ENCODE results near the gene NUP62. TPM values are rescaled to one million over a fixed set of nuclear protein-coding genes. Genes with fewer than 3 reads are reported as not detected.
A peak's percentile ranks its signal among the peaks of the same experiment; 100 is the strongest.
"Not testable (repeated sequence)": the region's sequence is repeated elsewhere in the genome, so short reads cannot be mapped to it uniquely, and the experiment has no call there.

Gene NUP62
- total RNA-seq, 5 donors from 2014 or later (not counting 1 experiment from before 2014, with no cell fraction given), result 36.2 to 67.5 (median 59.5) TPM

DNA sequence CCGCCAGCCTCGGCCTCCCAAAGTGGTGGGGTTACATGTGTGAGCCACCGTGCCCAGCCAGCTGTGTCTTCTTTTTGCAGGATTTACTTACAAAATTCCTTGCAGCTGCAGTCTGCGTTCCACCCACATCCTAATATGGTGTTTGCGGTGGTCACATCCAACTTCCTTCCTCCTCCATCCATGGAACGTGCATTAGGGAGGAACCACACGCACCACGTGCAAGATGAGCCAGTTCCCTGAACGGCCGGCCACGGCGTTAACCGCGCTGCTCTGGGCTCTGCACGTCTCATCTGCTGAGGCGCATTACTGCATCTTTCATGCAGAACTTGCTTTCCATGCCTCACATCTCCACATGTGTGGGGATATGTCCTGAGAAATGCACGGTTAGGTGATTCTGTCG lies 44.7 kb upstream of the NUP62 start:
- Histone ChIP-seq H3K36me3 (ENCODE audit: control insufficient read depth in 2 of 2, extremely low read depth in 1 of 2, insufficient read depth in 1 of 2, low read length in 1 of 2) (peaks cover 3 to 37% of the 10 kb centered on the region in 2 donors), H3K27me3 (replicated peaks in 1 of 2; ENCODE audit: control insufficient read depth in 2 of 2, extremely low read depth in 1 of 2, insufficient read depth in 2 of 2, low read length in 1 of 2) (peaks cover 0 to 4% of the 10 kb centered on the region in 2 experiments), H3K27ac (ENCODE audit: low read length) (no peak overlapping the region), H3K9me3 (no peaks in the 10 kb centered on the region), H3K4me3 (ENCODE audit: control insufficient read depth in 1 of 2, extremely low read depth in 1 of 2, low read length in 1 of 2) (no peak overlapping the region), H3K4me1 (ENCODE audit: control insufficient read depth in 1 of 2, extremely low read depth in 1 of 2, insufficient read depth in 2 of 2, low read length in 2 of 2) (no peaks in the 10 kb centered on the region)
- no peaks in the 10 kb centered on the region for H3K4me1 Mint-ChIP-seq
- H3K27ac Mint-ChIP-seq, result no peak overlapping the region
- WGBS (ENCODE audit: insufficient coverage), result 95% methylated on average over 4 of the region's 18 CpGs
- peaks cover 15% of the 10 kb centered on the region for H3K36me3 Mint-ChIP-seq
- H3K9me3 Mint-ChIP-seq, result no peaks in the 10 kb centered on the region
- H3K27me3 Mint-ChIP-seq, result peaks cover 0 to 3% of the 10 kb centered on the region in 2 donors
- DNase-seq, result no peak
- POLR2A ChIA-PET, result no interaction called here
- CTCF ChIA-PET, result interaction anchor here in 1 of 2 donors (0.6 kb wide), 1 partner anchor 17 kb away, joined by 3 read pairs; no protein-coding TSS in a partner anchor
- no peak overlapping the region for H3K4me3 Mint-ChIP-seq
- no peak for ATAC-seq (replicated peaks in 1 of 4)

DNA sequence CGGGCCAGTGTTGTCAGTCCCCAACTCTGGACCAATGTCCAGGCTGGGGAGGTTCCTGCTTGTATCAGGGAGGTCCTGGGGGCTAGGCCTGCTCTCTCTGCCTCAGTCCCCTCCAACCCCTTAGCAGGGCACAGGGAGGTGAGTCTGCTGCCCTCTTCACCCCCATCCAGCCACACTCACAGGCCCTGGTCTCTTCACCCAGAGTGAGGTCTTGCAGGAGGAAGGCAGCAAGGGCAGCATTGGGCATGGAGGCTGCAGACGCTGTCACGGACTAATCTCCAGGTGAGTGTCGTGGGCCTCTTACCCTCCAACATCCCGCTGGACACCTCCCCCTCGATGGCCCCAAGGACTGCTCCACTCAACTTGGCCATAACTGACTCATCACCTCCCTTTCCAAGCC lies 43.5 kb upstream of the NUP62 start:
- no peaks in the 10 kb centered on the region for H3K4me1 Mint-ChIP-seq
- Histone ChIP-seq H3K4me1 (ENCODE audit: control insufficient read depth in 1 of 2, extremely low read depth in 1 of 2, insufficient read depth in 2 of 2, low read length in 2 of 2) (no peaks in the 10 kb centered on the region), H3K4me3 (ENCODE audit: control insufficient read depth in 1 of 2, extremely low read depth in 1 of 2, low read length in 1 of 2) (no peak overlapping the region), H3K27ac (ENCODE audit: low read length) (no peak overlapping the region), H3K27me3 (replicated peaks in 1 of 2; ENCODE audit: control insufficient read depth in 2 of 2, extremely low read depth in 1 of 2, insufficient read depth in 2 of 2, low read length in 1 of 2) (peaks cover 0 to 14% of the 10 kb centered on the region in 2 experiments), H3K36me3 (ENCODE audit: control insufficient read depth in 2 of 2, extremely low read depth in 1 of 2, insufficient read depth in 1 of 2, low read length in 1 of 2) (peaks cover 3 to 26% of the 10 kb centered on the region in 2 donors), H3K9me3 (no peaks in the 10 kb centered on the region)
- peaks cover 10% of the 10 kb centered on the region for H3K36me3 Mint-ChIP-seq
- no peak overlapping the region for H3K4me3 Mint-ChIP-seq
- H3K27me3 Mint-ChIP-seq, result peaks cover 0 to 10% of the 10 kb centered on the region in 2 donors
- H3K9me3 Mint-ChIP-seq, result no peaks in the 10 kb centered on the region
- DNase-seq (no peak), ATAC-seq (replicated peaks in 1 of 4) (no peak)
- 60% methylated on average over 2 of the region's 6 CpGs for WGBS (ENCODE audit: insufficient coverage)
- CTCF ChIA-PET, result no interaction called here
- POLR2A ChIA-PET, result no interaction called here
- no peak overlapping the region for H3K27ac Mint-ChIP-seq

DNA sequence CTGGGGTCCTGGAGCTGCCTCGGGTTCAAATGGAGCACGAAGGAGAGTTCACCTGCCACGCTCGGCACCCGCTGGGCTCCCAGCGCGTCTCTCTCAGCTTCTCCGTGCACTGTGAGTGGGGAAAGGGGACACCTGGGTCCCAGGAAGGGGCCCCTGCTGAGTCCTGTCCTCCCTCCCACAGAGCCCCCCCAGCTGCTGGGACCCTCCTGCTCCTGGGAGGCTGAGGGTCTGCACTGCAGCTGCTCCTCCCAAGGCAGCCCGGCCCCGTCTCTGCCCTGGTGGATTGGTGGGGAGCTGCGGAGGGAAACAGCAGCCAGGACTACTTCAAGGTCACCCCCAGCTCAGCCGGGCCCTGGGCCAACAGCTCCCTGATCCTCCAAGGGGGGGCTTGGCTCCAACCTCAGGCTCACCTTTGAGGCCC lies 42.7 kb upstream of the NUP62 start:
- CTCF ChIA-PET, result no interaction called here
- no peaks in the 10 kb centered on the region for H3K4me1 Mint-ChIP-seq
- H3K27me3 ChIP-seq (replicated peaks in 1 of 2; ENCODE audit: control insufficient read depth in 2 of 2, extremely low read depth in 1 of 2, insufficient read depth in 2 of 2, low read length in 1 of 2), result peaks cover 0 to 19% of the 10 kb centered on the region in 2 experiments
- no peaks in the 10 kb centered on the region for H3K9me3 Mint-ChIP-seq
- ATAC-seq (replicated peaks in 1 of 4), result peak in 1 of 4 experiments; percentile 24
- no CpG with 5 or more reads among the region's 12 CpGs for WGBS (ENCODE audit: insufficient coverage)
- no peaks in the 10 kb centered on the region for H3K9me3 ChIP-seq
- H3K36me3 ChIP-seq (ENCODE audit: control insufficient read depth in 2 of 2, extremely low read depth in 1 of 2, insufficient read depth in 1 of 2, low read length in 1 of 2), result peaks cover 3 to 17% of the 10 kb centered on the region in 2 donors
- H3K27ac ChIP-seq (ENCODE audit: low read length), result no peak overlapping the region
- H3K4me3 Mint-ChIP-seq, result no peak overlapping the region
- H3K27me3 Mint-ChIP-seq, result peaks cover 2 to 13% of the 10 kb centered on the region in 2 donors
- DNase-seq, result no peak
- no peak overlapping the region for H3K4me3 ChIP-seq (ENCODE audit: control insufficient read depth in 1 of 2, extremely low read depth in 1 of 2, low read length in 1 of 2)
- POLR2A ChIA-PET, result no interaction called here
- H3K27ac Mint-ChIP-seq, result no peak overlapping the region
- H3K36me3 Mint-ChIP-seq, result peaks cover 10% of the 10 kb centered on the region
- no peaks in the 10 kb centered on the region for H3K4me1 ChIP-seq (ENCODE audit: control insufficient read depth in 1 of 2, extremely low read depth in 1 of 2, insufficient read depth in 2 of 2, low read length in 2 of 2)

DNA sequence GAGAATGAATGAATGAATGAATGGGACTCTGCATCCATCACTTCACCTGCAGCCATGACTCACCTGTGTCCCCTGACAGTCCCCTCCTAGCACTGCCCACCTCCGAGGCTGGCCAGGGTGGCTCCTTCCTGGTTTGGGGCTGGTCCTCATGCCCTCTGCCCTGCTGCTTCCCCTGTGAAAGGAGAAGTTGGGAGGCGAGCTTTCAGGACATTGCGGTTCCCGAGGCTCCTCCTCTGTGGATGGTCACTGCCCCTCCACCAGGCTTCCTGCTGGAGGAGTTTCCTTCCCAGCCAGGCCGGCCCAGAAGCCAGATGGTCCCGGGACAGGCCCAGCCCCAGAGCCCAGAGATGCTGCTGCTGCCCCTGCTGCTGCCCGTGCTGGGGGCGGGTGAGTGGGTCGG lies 40.1 kb upstream of the NUP62 start:
- DNase-seq; H3K4me3 ChIP-seq (ENCODE audit: control insufficient read depth in 1 of 2, extremely low read depth in 1 of 2, low read length in 1 of 2); H3K36me3 ChIP-seq (ENCODE audit: control insufficient read depth in 2 of 2, extremely low read depth in 1 of 2, insufficient read depth in 1 of 2, low read length in 1 of 2); H3K4me1 Mint-ChIP-seq; H3K9me3 Mint-ChIP-seq; H3K36me3 Mint-ChIP-seq; H3K4me3 Mint-ChIP-seq; H3K9me3 ChIP-seq; CTCF ChIA-PET; H3K27ac ChIP-seq (ENCODE audit: low read length); H3K27ac Mint-ChIP-seq; ATAC-seq (replicated peaks in 1 of 4); POLR2A ChIA-PET; H3K4me1 ChIP-seq (ENCODE audit: control insufficient read depth in 1 of 2, extremely low read depth in 1 of 2, insufficient read depth in 2 of 2, low read length in 2 of 2): not testable (repeated sequence)
- H3K27me3 Mint-ChIP-seq, result peaks cover 10 to 24% of the 10 kb centered on the region in 2 donors
- H3K27me3 ChIP-seq (replicated peaks in 1 of 2; ENCODE audit: control insufficient read depth in 2 of 2, extremely low read depth in 1 of 2, insufficient read depth in 2 of 2, low read length in 1 of 2), result peaks cover 0 to 28% of the 10 kb centered on the region in 2 experiments
- WGBS (ENCODE audit: insufficient coverage), result no CpG with 5 or more reads among the region's 9 CpGs

DNA sequence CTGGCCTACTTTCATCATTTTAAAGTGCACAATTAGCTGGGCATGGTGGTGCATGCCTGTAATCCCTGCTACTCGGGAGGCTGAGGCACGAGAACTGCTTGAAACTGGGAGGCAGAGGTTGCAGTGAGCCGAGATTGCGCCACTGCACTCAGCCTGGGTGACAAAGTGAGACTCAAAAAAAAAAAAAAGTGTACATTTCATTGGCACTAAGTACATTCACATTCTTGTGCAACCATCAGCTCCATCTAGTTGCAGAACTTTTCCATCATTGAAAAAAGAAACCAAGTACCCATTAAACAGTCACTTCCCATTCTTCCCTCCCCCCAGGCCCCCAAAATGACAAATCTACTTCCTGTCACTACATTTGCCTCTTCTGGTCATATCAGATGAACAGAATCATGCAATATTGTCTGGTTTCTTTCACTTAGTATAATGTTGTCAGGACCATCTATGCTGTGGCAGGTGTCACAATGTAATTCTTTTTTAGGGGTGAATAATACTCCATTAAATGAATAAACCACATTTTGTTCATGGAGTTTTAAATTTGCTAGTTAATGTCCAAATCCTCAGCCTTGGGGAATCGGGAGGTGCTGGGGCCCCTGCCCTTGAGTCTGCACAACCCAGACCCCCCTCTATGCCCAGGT lies 39.1 kb upstream of the NUP62 start:
- 81% methylated on average over 4 of the region's 5 CpGs for WGBS (ENCODE audit: insufficient coverage)
- H3K36me3 Mint-ChIP-seq, result no peaks in the 10 kb centered on the region
- Histone ChIP-seq H3K27ac (ENCODE audit: low read length) (no peak overlapping the region), H3K9me3 (no peaks in the 10 kb centered on the region), H3K36me3 (ENCODE audit: control insufficient read depth in 2 of 2, extremely low read depth in 1 of 2, insufficient read depth in 1 of 2, low read length in 1 of 2) (no peaks in the 10 kb centered on the region), H3K4me1 (ENCODE audit: control insufficient read depth in 1 of 2, extremely low read depth in 1 of 2, insufficient read depth in 2 of 2, low read length in 2 of 2) (no peaks in the 10 kb centered on the region), H3K27me3 (replicated peaks in 1 of 2; ENCODE audit: control insufficient read depth in 2 of 2, extremely low read depth in 1 of 2, insufficient read depth in 2 of 2, low read length in 1 of 2) (peaks cover 0 to 28% of the 10 kb centered on the region in 2 experiments), H3K4me3 (ENCODE audit: control insufficient read depth in 1 of 2, extremely low read depth in 1 of 2, low read length in 1 of 2) (no peak overlapping the region)
- no peak overlapping the region for H3K27ac Mint-ChIP-seq
- H3K9me3 Mint-ChIP-seq, result no peaks in the 10 kb centered on the region
- H3K4me1 Mint-ChIP-seq, result no peaks in the 10 kb centered on the region
- ATAC-seq (replicated peaks in 1 of 4) (no peak), DNase-seq (no peak)
- H3K4me3 Mint-ChIP-seq, result no peak overlapping the region
- ChIA-PET CTCF (no interaction called here), POLR2A (no interaction called here)
- H3K27me3 Mint-ChIP-seq, result peaks cover 12 to 24% of the 10 kb centered on the region in 2 donors

- CTCF ChIA-PET, result not testable (repeated sequence)
Measured at GRCh38 chr19:49960980-49961379, 31.7 kb upstream of the NUP62 start, which contains the start of gene SIGLEC11. SIGLEC11 (minus strand) TSS chr19:49961172; CDS start chr19:49961081, 91 bp downstream.

More at GRCh38 chr19:49960980-49961379, 31.7 kb upstream of the NUP62 start, which contains the start of gene SIGLEC11:
- H3K4me3 Mint-ChIP-seq; ATAC-seq (replicated peaks in 1 of 4); POLR2A ChIA-PET; H3K27ac Mint-ChIP-seq; H3K36me3 Mint-ChIP-seq; H3K36me3 ChIP-seq (ENCODE audit: control insufficient read depth in 2 of 2, extremely low read depth in 1 of 2, insufficient read depth in 1 of 2, low read length in 1 of 2); DNase-seq; H3K9me3 Mint-ChIP-seq; H3K9me3 ChIP-seq; H3K4me3 ChIP-seq (ENCODE audit: control insufficient read depth in 1 of 2, extremely low read depth in 1 of 2, low read length in 1 of 2); H3K4me1 ChIP-seq (ENCODE audit: control insufficient read depth in 1 of 2, extremely low read depth in 1 of 2, insufficient read depth in 2 of 2, low read length in 2 of 2); H3K4me1 Mint-ChIP-seq; H3K27ac ChIP-seq (ENCODE audit: low read length): not testable (repeated sequence)
- WGBS (ENCODE audit: insufficient coverage), result no CpG with 5 or more reads among the region's 10 CpGs
- peaks cover 11 to 25% of the 10 kb centered on the region in 2 donors for H3K27me3 Mint-ChIP-seq
- peaks cover 0 to 11% of the 10 kb centered on the region in 2 experiments for H3K27me3 ChIP-seq (replicated peaks in 1 of 2; ENCODE audit: control insufficient read depth in 2 of 2, extremely low read depth in 1 of 2, insufficient read depth in 2 of 2, low read length in 1 of 2)

Data from T-cell (primary cell).